Activated naive CD4-positive, alpha-beta T cell (primary cell): ENCODE measurements around the gene RGS7.
"Not testable (repeated sequence)": the region's sequence is repeated elsewhere in the genome, so short reads cannot be mapped to it uniquely, and the experiment has no call there.

Experiments
- DNase-seq, 4 experiments: peaks; one replicate each; lab custom pipeline; 2025; lab: John Stamatoyannopoulos, UW

The RGS7 gene

GRCh38 chr1:240914506-240914905 lies 442.5 kb downstream of the RGS7 start:
- no peak for DNase-seq

- no peak for DNase-seq
Measured at GRCh38 chr1:240912821-240913220, 444.2 kb downstream of the RGS7 start.

- no peak for DNase-seq
Measured at GRCh38 chr1:240909701-240910457, 447.1 kb downstream of the RGS7 start.

- no peak for DNase-seq
Measured at GRCh38 chr1:240906477-240906876, 450.5 kb downstream of the RGS7 start.

GRCh38 chr1:240905225-240905765 lies 451.7 kb downstream of the RGS7 start:
- DNase-seq = no peak

- DNase-seq = not testable (repeated sequence)
Measured at GRCh38 chr1:240895424-240895823, 461.6 kb downstream of the RGS7 start.

GRCh38 chr1:240888787-240889048 lies 468.3 kb downstream of the RGS7 start:
- no peak for DNase-seq

- DNase-seq = no peak
Measured at GRCh38 chr1:240888039-240888786, 468.8 kb downstream of the RGS7 start.

- DNase-seq = no peak
Measured at GRCh38 chr1:240883490-240883889, 473.5 kb downstream of the RGS7 start.

GRCh38 chr1:240882656-240883308 lies 474.2 kb downstream of the RGS7 start:
- not testable (repeated sequence) for DNase-seq

- no peak for DNase-seq
Measured at GRCh38 chr1:240878631-240879030, 478.4 kb downstream of the RGS7 start.

GRCh38 chr1:240877605-240878004 lies 479.4 kb downstream of the RGS7 start:
- DNase-seq = no peak

- no peak for DNase-seq
Measured at GRCh38 chr1:240876071-240876470, 480.9 kb downstream of the RGS7 start.

GRCh38 chr1:240869071-240869470 lies 487.9 kb downstream of the RGS7 start:
- no peak for DNase-seq

GRCh38 chr1:240866724-240867123 lies 490.3 kb downstream of the RGS7 start:
- no peak for DNase-seq

GRCh38 chr1:240860023-240860422 lies 497.0 kb downstream of the RGS7 start:
- no peak for DNase-seq

GRCh38 chr1:240854367-240854766 lies 502.6 kb downstream of the RGS7 start:
- DNase-seq = no peak

- DNase-seq = no peak
Measured at GRCh38 chr1:240847325-240847724, 509.7 kb downstream of the RGS7 start.

- DNase-seq = no peak
Measured at GRCh38 chr1:240844486-240844885, 512.5 kb downstream of the RGS7 start.

GRCh38 chr1:240843798-240844197 lies 513.2 kb downstream of the RGS7 start:
- no peak for DNase-seq

- no peak for DNase-seq
Measured at GRCh38 chr1:240836271-240836670, 520.7 kb downstream of the RGS7 start.

GRCh38 chr1:240835291-240835690 lies 521.7 kb downstream of the RGS7 start:
- no peak for DNase-seq

GRCh38 chr1:240833075-240833474 lies 523.9 kb downstream of the RGS7 start:
- no peak for DNase-seq
